GM12891 (cell line): ENCODE measurements around the gene KRT14.

Experiments
- POLR2A ChIP-seq: IDR thresholded peaks from 2 replicates; pipeline ENCODE4 v1.6.1; 2011; ENCODE audit warnings: low read depth, low read length, control low read depth
- TAF1 ChIP-seq: IDR thresholded peaks from 2 replicates; pipeline ENCODE4 v1.6.1; 2011; ENCODE audit warnings: low read depth, low read length, control low read depth

DNA sequence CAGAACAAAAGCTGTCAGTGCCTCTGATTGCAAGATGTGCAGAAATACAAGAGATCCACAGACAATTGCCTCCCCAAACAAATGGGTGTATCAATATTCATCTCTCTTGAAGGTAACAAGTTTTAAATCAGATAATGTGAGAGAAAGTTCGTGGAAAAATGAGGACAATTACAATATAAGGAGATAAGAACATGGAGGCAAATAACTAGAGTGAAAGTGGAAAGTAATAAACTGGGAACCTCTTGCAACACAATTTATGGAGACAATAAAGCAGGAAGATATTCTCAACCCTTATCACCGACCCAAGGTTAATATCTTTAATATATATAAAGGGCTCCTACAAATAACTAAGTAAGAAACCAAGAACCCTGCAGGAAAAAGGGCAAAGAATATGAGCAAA, 44.3 kb downstream of the KRT14 start:
- no peak for TF ChIP-seq TAF1
- TF ChIP-seq POLR2A, result no peak
